Testis (tissue), 2 donors: ENCODE measurements around the gene QSOX2.

Experiments
- CTCF ChIP-seq, 3 experiments: fragments of 450-650 bp in 2 of 3; fragments of 200-600 bp in 1 of 3; sonication (generic) in 1 of 3; IDR thresholded peaks; one replicate each; pipeline ENCODE4 v1.5.1; 2016 to 2019; ENCODE audit warnings: antibody characterized with exemption in 3 of 3, mild to moderate bottlenecking in 2 of 3, moderate library complexity in 1 of 3
- POLR2A ChIP-seq: fragments of 450-650 bp; IDR thresholded peaks from one replicate; pipeline ENCODE4 v1.6.1; 2017; ENCODE audit warnings: antibody characterized with exemption, mild to moderate bottlenecking, moderate library complexity

GRCh38 chr9:136211441-136212344 is 33.9 kb downstream of the QSOX2 start:
- TF ChIP-seq CTCF (IDR thresholded peaks at IDR 0.05) (no peak), POLR2A (no peak)
